SK-MEL-5 (cell line): ENCODE results near the gene YES1. TPM values are rescaled to one million over a fixed set of nuclear protein-coding genes. Genes with fewer than 3 reads are reported as not detected.
"Not testable (repeated sequence)": the region's sequence is repeated elsewhere in the genome, so short reads cannot be mapped to it uniquely, and the experiment has no call there.

Experiments
- DNase-seq: peaks from one replicate; pipeline ENCODE4 v3.0.0-alpha.2; 2016; ENCODE audit warnings: low read depth, low spot score
- in situ Hi-C: cut with HindIII; loops from 2 replicates; pipeline ENCODE4 v1.10.0; 2016; ENCODE audit warnings: low sequenced_read_pairs, high pct_unique_total_duplicates, low pct_unique_long_range_greater_than_20kb
- total RNA-seq: library from RNA; depleted of rRNA; stranded (reverse); fragments of >200 nt; shearing (Covaris generic); gene quantifications from 2 replicates; pipeline ENCODE4 v1.2.3, GENCODE V29; 2014

The YES1 gene
- total RNA-seq, 1 experiment from 2014 or later: 54.1 TPM

- in situ Hi-C loops: no loop called here
- peak; percentile 75 for DNase-seq
These were observed 100.2 kb downstream of the YES1 start for GRCh38 chr18:711657-712400.

GRCh38 chr18:711310-711656 is 100.8 kb downstream of the YES1 start:
- in situ Hi-C loops: no loop called here

DNA sequence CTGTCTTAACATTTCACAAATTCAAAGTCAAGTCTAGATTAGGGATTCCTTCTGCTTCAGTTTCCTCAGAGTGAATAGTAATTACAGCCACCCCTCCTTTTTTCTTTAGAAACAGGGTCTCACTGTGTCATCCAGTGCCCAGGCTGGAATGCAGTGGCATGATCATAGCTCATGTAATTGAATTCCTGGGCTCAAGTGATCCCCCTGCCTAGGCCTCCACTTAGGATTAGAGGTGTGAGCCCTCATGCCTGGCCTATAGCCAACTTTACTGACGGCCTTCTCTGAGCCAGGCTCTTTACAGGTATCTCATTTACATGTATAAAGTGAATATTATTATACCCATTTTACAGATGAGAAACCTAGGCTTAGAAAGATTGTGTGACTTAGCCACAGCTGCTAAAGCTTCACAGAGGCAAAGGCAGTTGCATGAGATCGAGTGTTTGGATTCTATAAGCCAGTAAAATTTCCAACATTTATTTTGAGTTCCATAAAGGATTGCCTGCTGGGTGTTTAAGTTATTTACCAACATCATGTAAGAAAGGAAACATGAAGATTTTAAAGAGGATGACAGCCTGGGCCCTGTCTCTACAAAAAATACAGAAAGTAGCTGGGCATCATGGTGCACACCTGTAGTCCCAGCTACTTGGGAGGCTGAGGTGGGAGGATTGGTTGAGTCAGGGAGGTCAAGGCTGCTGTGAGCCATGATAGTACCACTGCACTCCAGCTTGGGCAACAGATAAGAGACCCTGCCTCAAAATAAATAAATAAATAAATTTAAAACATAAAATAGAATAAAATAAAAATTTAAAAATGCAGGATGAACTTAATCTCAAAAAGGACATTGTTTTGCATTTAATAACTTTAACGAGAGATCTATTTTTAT is 101.4 kb downstream of the YES1 start:
- in situ Hi-C loops: no loop called here
- no peak for DNase-seq

More at GRCh38 chr18:711310-711656, 100.8 kb downstream of the YES1 start:
- peak; percentile 22 for DNase-seq

- no peak for DNase-seq
- in situ Hi-C loops: no loop called here
These were observed 102.3 kb downstream of the YES1 start for GRCh38 chr18:709771-710170.

- in situ Hi-C loops: no loop called here
- DNase-seq: no peak
These were observed 103.9 kb downstream of the YES1 start for GRCh38 chr18:708096-708495.

DNA sequence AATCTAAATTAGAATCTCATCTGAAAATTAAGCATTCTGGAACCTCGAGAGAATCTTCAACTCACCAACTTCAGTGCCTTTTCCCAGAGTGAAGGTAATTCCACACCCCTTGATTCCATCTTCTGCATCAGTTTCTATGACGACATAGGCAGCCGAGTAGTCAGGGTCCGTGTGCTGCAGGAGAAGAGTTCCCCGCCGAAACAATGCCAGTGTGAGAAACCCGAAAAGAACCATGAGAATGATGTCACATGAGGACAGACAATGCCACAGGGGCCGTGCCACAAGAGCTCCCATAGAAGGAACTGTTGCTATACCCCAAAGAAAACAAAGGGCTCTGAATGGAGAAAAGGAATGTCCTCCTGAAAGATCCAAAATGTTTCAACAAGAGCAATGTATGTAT is 105.6 kb downstream of the YES1 start:
- in situ Hi-C loops: no loop called here

DNA sequence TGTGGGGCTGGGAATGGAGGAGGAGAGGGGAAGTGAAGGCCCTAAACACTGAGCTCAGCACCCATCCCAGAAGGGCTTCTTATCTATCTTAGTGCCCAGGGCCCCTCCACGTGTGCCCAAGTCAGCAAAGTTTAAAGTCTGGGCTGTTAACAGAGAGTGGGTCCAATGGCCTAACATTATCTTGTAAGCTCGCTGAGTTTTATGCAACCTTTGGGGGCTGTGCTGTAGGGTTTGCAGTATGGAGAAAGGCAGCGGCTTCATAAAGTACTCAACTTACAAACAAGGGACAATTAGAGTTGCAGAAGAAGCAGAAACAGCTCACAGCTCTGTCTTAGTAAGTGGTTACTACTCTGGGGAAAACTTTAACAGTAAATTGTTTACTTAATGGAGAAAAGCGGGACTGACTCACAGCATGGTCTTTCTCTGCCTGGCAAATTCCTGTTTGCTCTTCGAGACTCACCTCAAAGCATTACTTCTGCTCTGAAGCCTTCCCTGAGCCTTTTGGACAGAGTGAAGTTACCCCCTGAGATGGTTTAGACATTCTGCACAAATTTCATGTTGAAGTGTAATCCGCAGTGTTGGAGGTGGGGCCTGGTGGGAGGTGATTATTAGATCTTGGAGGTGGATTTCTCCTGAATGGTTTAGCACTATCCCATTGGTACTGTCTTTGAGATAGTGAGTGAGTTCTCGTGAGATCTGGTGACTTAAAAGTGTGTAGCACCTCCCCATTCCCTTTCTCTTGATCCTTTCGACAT is 108.7 kb downstream of the YES1 start:
- in situ Hi-C loops: no loop called here
- DNase-seq: no peak

More for the DNA sequence above, 105.6 kb downstream of the YES1 start:
- no peak for DNase-seq

- in situ Hi-C loops: no loop called here
- DNase-seq: no peak
These were observed 114.2 kb downstream of the YES1 start for GRCh38 chr18:697800-698199.

DNA sequence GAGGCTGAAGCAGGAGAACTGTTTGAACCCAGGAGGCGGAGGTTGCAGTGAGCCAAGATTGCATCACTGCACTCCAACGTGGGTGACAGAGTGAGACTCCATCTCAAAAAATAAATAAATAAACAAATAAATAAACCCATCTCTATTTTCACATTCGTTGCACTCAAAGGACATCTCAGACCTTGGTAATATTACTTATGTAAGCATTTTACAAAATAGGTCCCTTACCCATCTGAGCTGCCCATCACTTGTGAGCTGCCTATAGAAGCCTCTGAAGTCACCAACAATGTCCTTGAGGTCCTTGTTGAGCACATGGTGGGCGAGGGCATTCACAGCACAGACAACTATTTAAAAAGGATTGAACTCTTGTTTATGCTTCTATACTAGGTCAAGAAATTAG is 115.0 kb downstream of the YES1 start:
- in situ Hi-C loops: no loop called here
- no peak for DNase-seq

DNA sequence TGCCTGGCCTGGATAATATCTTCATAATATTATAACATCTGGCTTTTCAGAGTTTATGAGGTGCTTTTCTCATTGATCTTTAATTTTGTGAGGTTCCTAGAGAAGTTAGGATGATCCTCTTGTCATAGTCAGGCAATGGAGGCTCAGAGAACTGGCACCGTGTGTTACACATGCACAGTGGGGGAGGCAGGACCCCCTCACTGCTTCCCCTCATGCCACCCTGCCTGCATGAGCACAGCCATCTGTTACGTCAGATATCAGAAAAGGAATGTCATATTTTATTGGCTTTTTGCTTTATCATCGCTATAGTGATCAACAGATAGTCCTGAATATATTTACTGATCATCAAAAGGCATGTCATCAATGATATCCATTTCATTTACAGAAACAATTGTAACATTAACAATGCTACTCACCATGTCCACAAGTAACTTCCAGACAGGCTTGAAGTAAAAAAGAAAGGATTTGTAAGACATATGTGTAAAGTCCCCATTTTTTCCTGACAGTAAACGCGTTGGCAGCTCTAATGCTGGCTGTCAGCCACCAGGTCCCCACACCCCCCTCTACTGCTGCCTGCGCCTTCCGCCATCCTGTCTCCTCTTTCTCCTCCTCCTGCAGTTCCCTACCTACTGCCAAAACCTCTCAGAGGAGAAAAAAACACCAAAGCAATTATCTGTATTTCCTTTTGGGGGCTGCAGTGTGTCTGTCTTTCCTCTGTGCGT is 118.4 kb downstream of the YES1 start:
- in situ Hi-C loops: no loop called here
- no peak for DNase-seq

- in situ Hi-C loops: no loop called here
- DNase-seq: no peak
These were observed 119.2 kb downstream of the YES1 start for GRCh38 chr18:692824-693223.

- DNase-seq: no peak
- in situ Hi-C loops: no loop called here
These were observed 123.7 kb downstream of the YES1 start for GRCh38 chr18:688323-688722.

DNA sequence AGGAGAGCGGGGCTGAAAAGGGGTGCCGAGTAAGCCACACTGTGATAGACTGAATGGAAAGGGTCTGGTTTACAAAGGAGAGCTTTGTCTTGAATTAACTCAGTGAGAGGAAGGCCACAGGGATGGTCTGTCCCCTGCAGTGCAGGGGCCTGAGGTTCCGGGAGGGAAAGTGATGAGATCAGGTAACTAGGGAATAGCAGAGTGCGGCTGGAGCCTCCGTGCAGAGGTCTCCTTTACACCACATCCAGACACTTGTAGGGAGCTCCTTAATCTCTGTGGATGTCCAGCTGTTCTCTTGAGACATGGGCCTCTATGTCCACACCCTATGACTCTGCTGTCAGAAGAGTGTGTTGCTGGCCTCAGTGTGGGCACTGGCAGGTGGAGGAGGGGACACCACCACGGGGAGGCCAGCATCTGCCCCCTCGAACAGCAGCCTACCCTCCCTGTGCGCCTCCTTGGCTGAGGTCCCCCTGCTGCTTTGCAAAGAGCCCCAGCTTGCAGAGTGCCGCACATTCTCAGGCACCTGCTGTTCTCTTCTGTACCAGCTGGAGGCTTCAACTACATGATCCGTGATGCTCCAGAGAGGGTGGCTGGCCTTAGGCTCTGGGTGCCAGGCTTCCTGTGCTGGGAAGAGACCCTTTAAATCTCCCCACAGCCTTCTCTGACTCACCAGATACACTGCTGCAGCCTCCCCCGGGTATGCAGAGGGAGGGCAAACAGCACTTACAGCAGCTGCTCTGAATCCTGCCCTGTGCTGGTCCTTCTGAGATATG is 125.5 kb downstream of the YES1 start:
- in situ Hi-C loops: no loop called here
- no peak for DNase-seq

- in situ Hi-C loops: no loop called here
- no peak for DNase-seq
These were observed 126.6 kb downstream of the YES1 start for GRCh38 chr18:685438-685837.

- DNase-seq: no peak
- in situ Hi-C loops: no loop called here
These were observed 128.5 kb downstream of the YES1 start for GRCh38 chr18:683531-683930.

DNA sequence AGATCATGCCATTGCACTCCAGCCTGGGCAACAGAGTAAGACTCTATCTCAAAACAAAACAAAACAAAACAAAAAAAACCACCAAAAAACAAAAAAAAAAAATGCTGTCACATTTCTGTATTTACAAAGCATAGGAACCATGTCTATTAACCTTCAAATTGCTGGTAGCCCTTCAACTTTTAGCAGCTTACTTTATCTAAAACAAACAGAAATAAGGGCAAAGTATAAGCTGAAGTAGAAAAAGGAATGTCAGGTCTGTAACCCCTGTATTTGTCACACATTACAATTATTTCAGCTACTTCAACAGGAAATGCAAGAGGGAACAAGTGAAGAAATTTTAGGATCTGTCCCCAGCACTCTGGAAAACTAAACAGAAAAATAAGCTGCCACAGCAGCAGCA is 129.2 kb downstream of the YES1 start:
- DNase-seq: no peak
- in situ Hi-C loops: no loop called here

- DNase-seq, in situ Hi-C loops: not testable (repeated sequence)
These were observed 129.6 kb downstream of the YES1 start for GRCh38 chr18:682416-682815.
